ENCODE data around the gene TMEM17. TPM values are rescaled to one million over a fixed set of nuclear protein-coding genes. Genes with fewer than 3 reads are reported as not detected.

Gene TMEM17
- total and polyA plus RNA-seq, 9 of the 15 experiments (the other 6 are each of a cell fraction or from before 2014, with no cell fraction given), result 0.58 to 2.2 (median 1.2) TPM

GRCh38 chr2:62486439-62486765 lies 19.6 kb downstream of the TMEM17 start:
- H3K4me2 ChIP-seq (ENCODE audit: insufficient read depth, low read length), result no peak overlapping the region
- CTCF ChIA-PET (ENCODE audit: low intra/inter-chr PET ratio), result no interaction called here
- FAIRE-seq (no peak), DNase-seq (ENCODE audit: extremely low read depth in 1 of 4, low spot score in 3 of 4) (no peak), ATAC-seq (no peak)
- TF ChIP-seq ZNF354B (CRISPR knock-in tag; IDR thresholded peaks at IDR 0.05) (no peak), ZBTB8A (IDR thresholded peaks at IDR 0.05; ENCODE audit: partially characterized antibody) (no peak), EP400 (IDR thresholded peaks at IDR 0.05) (no peak), KDM4B (IDR thresholded peaks at IDR 0.05; ENCODE audit: borderline replicate concordance in 2 of 2, low read depth in 1 of 2) (no peak), CREB5 (CRISPR knock-in tag; IDR thresholded peaks at IDR 0.05) (no peak), WHSC1 (IDR thresholded peaks at IDR 0.05; ENCODE audit: low read length) (no peak), SRSF3 (IDR thresholded peaks at IDR 0.05; ENCODE audit: insufficient read depth, low read length) (no peak), E2F6 (IDR thresholded peaks at IDR 0.05; ENCODE audit: borderline replicate concordance in 1 of 2, extremely low read depth in 1 of 2, insufficient read depth in 1 of 2, insufficient read length in 1 of 2, low read depth in 1 of 2, low read length in 1 of 2, poor library complexity in 1 of 2, severe bottlenecking in 1 of 2) (no peak)
- no peaks in the 10 kb centered on the region for H3K79me2 ChIP-seq (ENCODE audit: control insufficient read depth, insufficient read depth, low read length)
- H4K20me1 ChIP-seq (replicated peaks; ENCODE audit: control insufficient read depth, insufficient read depth, low read length), result no peaks in the 10 kb centered on the region
- no peak overlapping the region for H3K4me3 ChIP-seq
- POLR2A ChIA-PET, result interaction anchor here (0.7 to 3.2 kb wide), 3 partner anchors 8 to 763 kb away, joined by 3 to 11 read pairs (median 3); no protein-coding TSS in a partner anchor
- no peak overlapping the region for H3K9ac ChIP-seq (ENCODE audit: insufficient read depth in 1 of 2, low read depth in 2 of 2, low read length in 2 of 2)
- in situ Hi-C loops (cut with MboI), result no loop called here
- BruUV-seq (replicated peaks), result no TSS peak
- H3K27me3 ChIP-seq (ENCODE audit: control insufficient read depth in 2 of 2, insufficient read depth in 2 of 2, low read length in 2 of 2), result no peaks in the 10 kb centered on the region; a peak in 1 of 5 replicates
- 0% methylated on average over 1 of the region's 1 CpG for WGBS (ENCODE audit: insufficient coverage, low coverage, missing lambda C conversion rate)
- H2AFZ ChIP-seq (ENCODE audit: low read depth, low read length), result no peak overlapping the region
- intact Hi-C loops (cut with micrococcal nuclease), result no loop called here
- no peak overlapping the region for H3K27ac ChIP-seq (ENCODE audit: extremely low read depth, low read depth, low read length)
- H3K36me3 ChIP-seq (ENCODE audit: control insufficient read depth, insufficient read depth, low read length), result no peaks in the 10 kb centered on the region
- H3K9me1 ChIP-seq (ENCODE audit: control insufficient read depth, insufficient read depth, low read length), result no peaks in the 10 kb centered on the region
- no peaks in the 10 kb centered on the region for H3K9me3 ChIP-seq (replicated peaks; ENCODE audit: control insufficient read depth, insufficient read depth, low read depth, low read length)
- H3K4me1 ChIP-seq (replicated peaks in 1 of 2; ENCODE audit: control insufficient read depth in 2 of 2, insufficient read depth in 2 of 2, low read length in 2 of 2), result no peaks in the 10 kb centered on the region; a peak in 1 of 5 replicates
